Tibial artery (tissue), 4 donors: ENCODE measurements around the gene MCFD2.

Experiments used
- DNase-seq, 2 donors: peaks; one replicate each; pipeline ENCODE4 v3.0.0-alpha.2; 2019
- H3K27ac ChIP-seq, 2 donors: fragments of 200-600 bp; sonication (generic) in 1 of 2; 1 replicate in 1 of 2; 2 replicates in 1 of 2; pipeline ENCODE4 v1.5.1; 2018 to 2019; ENCODE audit warnings: mild to moderate bottlenecking in 1 of 2
- H3K27me3 ChIP-seq, 2 donors: fragments of 200-600 bp; sonication (generic) in 1 of 2; one replicate each; pipeline versions ENCODE4 v1.5.1 to v1.6.0; 2016 to 2019
- H3K36me3 ChIP-seq, 3 donors: fragments of 200-600 bp; sonication (generic) in 2 of 3; one replicate each; pipeline ENCODE4 v1.5.1; 2016 to 2019; ENCODE audit warnings: mild to moderate bottlenecking in 2 of 3
- H3K4me1 ChIP-seq, 4 donors: fragments of 200-600 bp; sonication (generic) in 2 of 4; 1 replicate in 3 of 4; 2 replicates in 1 of 4; pipeline ENCODE4 v1.5.1; 2016 to 2019
- H3K4me3 ChIP-seq, 2 donors: fragments of 200-600 bp; sonication (generic) in 1 of 2; 1 replicate in 1 of 2; 2 replicates in 1 of 2; pipeline ENCODE4 v1.5.1; 2018 to 2019; ENCODE audit warnings: mild to moderate bottlenecking in 2 of 2
- H3K9me3 ChIP-seq, 3 donors: fragments of 200-600 bp; sonication (generic) in 1 of 3; one replicate each; pipeline ENCODE4 v1.5.1; 2016 to 2019
- CTCF ChIP-seq, 2 experiments: fragments of 200-600 bp in 1 of 2; fragments of 450-650 bp in 1 of 2; IDR thresholded peaks; one replicate each; pipeline ENCODE4 v1.5.1; 2017 to 2019; ENCODE audit warnings: antibody characterized with exemption in 2 of 2, mild to moderate bottlenecking in 1 of 2, moderate library complexity in 1 of 2
- intact Hi-C: fragments of 100-400 bp; cut with DNase I; formaldehyde crosslinking; loops from one replicate; pipeline ENCODE4 v1.15.0; 2023; ENCODE audit warnings: low total_unique reads

MCFD2 gene

GRCh38 chr2:46899053-46899452, 16.6 kb downstream of the MCFD2 start:
- DNase-seq = no peak

GRCh38 chr2:46898024-46898423, 17.6 kb downstream of the MCFD2 start:
- Histone ChIP-seq H3K9me3 (no peaks in the 10 kb centered on the region), H3K27me3 (no peaks in the 10 kb centered on the region), H3K4me1 (no peaks in the 10 kb centered on the region), H3K36me3 (peaks cover 0 to 8% (median 5%) of the 10 kb centered on the region in 3 donors), H3K27ac (no peak overlapping the region), H3K4me3 (no peak overlapping the region)
- intact Hi-C loops = no loop called here
- TF ChIP-seq CTCF (IDR thresholded peaks at IDR 0.05) = no peak
- DNase-seq = no peak

More at GRCh38 chr2:46899053-46899452, 16.6 kb downstream of the MCFD2 start:
- Histone ChIP-seq H3K4me1 (no peaks in the 10 kb centered on the region), H3K4me3 (no peak overlapping the region), H3K27me3 (no peaks in the 10 kb centered on the region), H3K27ac (no peak overlapping the region), H3K9me3 (no peaks in the 10 kb centered on the region), H3K36me3 (peaks cover 6 to 18% (median 14%) of the 10 kb centered on the region in 3 donors)
- TF ChIP-seq CTCF (IDR thresholded peaks at IDR 0.05) = no peak
- intact Hi-C loops = no loop called here

GRCh38 chr2:46893269-46893939, 22.2 kb downstream of the MCFD2 start:
- peaks cover 0 to 4% (median 1%) of the 10 kb centered on the region in 4 donors for H3K4me1 ChIP-seq
- H3K36me3 ChIP-seq = no peaks in the 10 kb centered on the region
- no peak overlapping the region for H3K4me3 ChIP-seq
- no peaks in the 10 kb centered on the region for H3K9me3 ChIP-seq
- DNase-seq = no peak
- intact Hi-C loops = loop anchor here (5.0 kb wide), 1 partner anchor 426 kb away; no protein-coding TSS in a partner anchor
- no peak for TF ChIP-seq CTCF (IDR thresholded peaks at IDR 0.05)
- no peak overlapping the region for H3K27ac ChIP-seq
- H3K27me3 ChIP-seq = no peaks in the 10 kb centered on the region

- DNase-seq = no peak
- intact Hi-C loops = loop anchor here (5.0 kb wide), 1 partner anchor 425 kb away; no protein-coding TSS in a partner anchor
- Histone ChIP-seq H3K36me3 (no peaks in the 10 kb centered on the region), H3K9me3 (no peaks in the 10 kb centered on the region), H3K27me3 (no peaks in the 10 kb centered on the region), H3K4me3 (no peak overlapping the region), H3K27ac (no peak overlapping the region), H3K4me1 (peaks cover 0 to 6% (median 1%) of the 10 kb centered on the region in 4 donors)
- no peak for TF ChIP-seq CTCF (IDR thresholded peaks at IDR 0.05)
These were observed 23.6 kb downstream of the MCFD2 start for GRCh38 chr2:46891956-46892553.

GRCh38 chr2:46888421-46888952, 27.1 kb downstream of the MCFD2 start:
- Histone ChIP-seq H3K27me3 (no peaks in the 10 kb centered on the region), H3K27ac (no peak overlapping the region), H3K4me3 (no peak overlapping the region), H3K9me3 (no peaks in the 10 kb centered on the region), H3K4me1 (peaks cover 0 to 17% (median 7%) of the 10 kb centered on the region in 4 donors), H3K36me3 (no peaks in the 10 kb centered on the region)
- DNase-seq = no peak
- no peak for TF ChIP-seq CTCF (IDR thresholded peaks at IDR 0.05)
- intact Hi-C loops = no loop called here
